Breast epithelium (tissue), 4 donors: ENCODE data around the gene MT1E. TPM values are rescaled to one million over a fixed set of nuclear protein-coding genes. Genes with fewer than 3 reads are reported as not detected.
A peak's percentile ranks its signal among the peaks of the same experiment; 100 is the strongest.

Experiments
- DNase-seq, 2 donors: peaks; one replicate each; pipeline ENCODE4 v3.0.0-alpha.2; 2019; ENCODE audit warnings: low spot score in 2 of 2
- H3K27ac ChIP-seq, 2 donors: fragments of 200-600 bp; sonication (generic) in 1 of 2; one replicate each; pipeline ENCODE4 v1.5.1; 2016 to 2019; ENCODE audit warnings: mild to moderate bottlenecking in 1 of 2
- H3K27me3 ChIP-seq, 2 donors: fragments of 200-600 bp; sonication (generic) in 1 of 2; one replicate each; pipeline versions ENCODE4 v1.5.1 to v1.6.0; 2017 to 2019; ENCODE audit warnings: control low read depth in 1 of 2, mild to moderate bottlenecking in 1 of 2
- H3K36me3 ChIP-seq: fragments of 200-600 bp; one replicate; pipeline ENCODE4 v1.5.1; 2019
- H3K4me1 ChIP-seq, 2 donors: fragments of 200-600 bp; sonication (generic); one replicate each; pipeline ENCODE4 v1.5.1; 2016 to 2019; ENCODE audit warnings: control low read depth in 1 of 2
- H3K4me3 ChIP-seq, 3 donors: fragments of 200-600 bp; sonication (generic); 1 replicate in 2 of 3; 2 replicates in 1 of 3; pipeline ENCODE4 v1.5.1; 2016 to 2019; ENCODE audit warnings: mild to moderate bottlenecking in 3 of 3, moderate library complexity in 2 of 3
- H3K9me3 ChIP-seq, 2 donors: fragments of 200-600 bp; sonication (generic) in 1 of 2; one replicate each; pipeline ENCODE4 v1.5.1; 2016 to 2019; ENCODE audit warnings: control low read depth in 1 of 2
- CTCF ChIP-seq, 3 donors: fragments of 450-650 bp; IDR thresholded peaks; one replicate each; pipeline ENCODE4 v1.5.1; 2016 to 2017; ENCODE audit warnings: antibody characterized with exemption in 3 of 3, mild to moderate bottlenecking in 3 of 3, moderate library complexity in 3 of 3
- POLR2A ChIP-seq: fragments of 450-650 bp; IDR thresholded peaks from one replicate; pipeline ENCODE4 v1.6.1; 2016; ENCODE audit warnings: antibody characterized with exemption, mild to moderate bottlenecking, moderate library complexity
- POLR2AphosphoS5 ChIP-seq, 3 donors: sonication (generic); formaldehyde crosslinking; IDR thresholded peaks; one replicate each; pipeline ENCODE4 v1.6.1; 2017; ENCODE audit warnings: antibody characterized with exemption in 3 of 3
- intact Hi-C: fragments of 100-400 bp; cut with DNase I; formaldehyde crosslinking; loops from one replicate; pipeline ENCODE4 v1.15.1; 2023; ENCODE audit warnings: low total_unique reads
- total RNA-seq, 3 donors: library from RNA; depleted of rRNA; stranded (reverse); fragments of >200 nt; gene quantifications; one replicate each; pipeline ENCODE4 v1.1.0, GENCODE V29; 2016

MT1E gene
- total RNA-seq, 3 donors from 2014 or later: 284 to 698 (median 513) TPM

DNA sequence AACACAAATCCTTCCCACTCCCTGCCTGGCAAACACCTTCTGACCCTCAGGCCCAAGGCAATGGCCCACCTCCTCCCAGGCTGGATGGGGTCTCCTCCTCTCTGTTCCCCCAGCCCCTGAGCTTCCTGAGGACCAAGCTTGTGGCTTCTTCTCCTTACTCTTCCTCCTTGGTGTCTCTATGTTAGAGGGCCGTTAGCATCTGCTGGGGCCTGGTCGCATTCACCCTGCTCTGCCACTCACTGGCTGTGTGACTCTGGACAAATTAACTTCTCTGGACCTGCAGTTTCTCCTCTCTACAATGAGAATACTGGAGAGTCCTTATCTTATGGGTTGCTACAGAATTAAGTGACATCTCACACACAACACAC lies 17.9 kb upstream of the MT1E start:
- DNase-seq: no peak
- TF ChIP-seq POLR2AphosphoS5 (IDR thresholded peaks at IDR 0.05) (no peak), POLR2A (no peak), CTCF (IDR thresholded peaks at IDR 0.05) (no peak)
- peak overlapping the region; percentile 96 to 99 for H3K27ac ChIP-seq
- intact Hi-C loops: no loop called here
- no peaks in the 10 kb centered on the region for H3K27me3 ChIP-seq
- H3K4me3 ChIP-seq: peak overlapping the region; percentile 78 to 86 (median 83)
- H3K4me1 ChIP-seq: peaks cover 18 to 19% of the 10 kb centered on the region in 2 donors
- no peaks in the 10 kb centered on the region for H3K36me3 ChIP-seq
- no peaks in the 10 kb centered on the region for H3K9me3 ChIP-seq

DNA sequence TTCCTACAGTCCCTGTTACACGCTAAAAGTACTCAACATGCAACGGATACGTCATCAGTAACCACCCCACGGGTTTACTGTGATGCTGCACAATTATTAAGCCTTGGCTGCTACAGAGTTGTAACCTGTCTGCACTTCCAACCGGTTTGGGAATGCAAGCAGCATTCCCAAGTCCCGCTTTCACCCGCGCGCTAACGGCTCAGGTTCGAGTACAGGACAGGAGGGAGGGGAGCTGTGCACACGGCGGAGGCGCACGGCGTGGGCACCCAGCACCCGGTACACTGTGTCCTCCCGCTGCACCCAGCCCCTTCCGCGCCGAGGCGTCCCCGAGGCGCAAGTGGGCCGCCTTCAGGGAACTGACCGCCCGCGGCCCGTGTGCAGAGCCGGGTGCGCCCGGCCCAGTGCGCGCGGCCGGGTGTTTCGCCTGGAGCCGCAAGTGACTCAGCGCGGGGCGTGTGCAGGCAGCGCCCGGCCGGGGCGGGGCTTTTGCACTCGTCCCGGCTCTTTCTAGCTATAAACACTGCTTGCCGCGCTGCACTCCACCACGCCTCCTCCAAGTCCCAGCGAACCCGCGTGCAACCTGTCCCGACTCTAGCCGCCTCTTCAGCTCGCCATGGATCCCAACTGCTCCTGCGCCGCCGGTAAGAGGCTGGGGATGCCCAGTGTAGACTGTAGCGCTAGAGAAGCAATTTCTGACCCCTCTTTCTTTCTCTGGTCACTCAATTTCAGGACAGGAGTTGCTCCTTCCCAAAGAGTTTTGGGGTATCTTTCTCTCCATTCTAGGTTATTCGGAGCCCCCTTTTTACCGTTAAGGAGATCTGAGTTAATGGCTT lies 17.3 kb upstream of the MT1E start, which contains the start of gene MT2A:
Gene MT2A (plus strand): TSS at position 542 of the 833 bp plus-strand sequence. CDS start 72 bp downstream, at position 614.
- H3K36me3 ChIP-seq: no peaks in the 10 kb centered on the region
- H3K9me3 ChIP-seq: no peaks in the 10 kb centered on the region
- no peaks in the 10 kb centered on the region for H3K27me3 ChIP-seq
- TF ChIP-seq CTCF (IDR thresholded peaks at IDR 0.05) (no peak), POLR2A (peak; percentile 61), POLR2AphosphoS5 (IDR thresholded peaks at IDR 0.05) (peak; percentile 76 to 97 (median 88))
- H3K4me3 ChIP-seq: peak within 1 kb of the TSS; percentile 78 to 86 (median 83)
- H3K4me1 ChIP-seq: peaks cover 18 to 19% of the 10 kb centered on the region in 2 donors
- intact Hi-C loops: no loop called here
- peak; percentile 94 to 95 for DNase-seq
- peak within 1 kb of the TSS; percentile 96 to 99 for H3K27ac ChIP-seq

DNA sequence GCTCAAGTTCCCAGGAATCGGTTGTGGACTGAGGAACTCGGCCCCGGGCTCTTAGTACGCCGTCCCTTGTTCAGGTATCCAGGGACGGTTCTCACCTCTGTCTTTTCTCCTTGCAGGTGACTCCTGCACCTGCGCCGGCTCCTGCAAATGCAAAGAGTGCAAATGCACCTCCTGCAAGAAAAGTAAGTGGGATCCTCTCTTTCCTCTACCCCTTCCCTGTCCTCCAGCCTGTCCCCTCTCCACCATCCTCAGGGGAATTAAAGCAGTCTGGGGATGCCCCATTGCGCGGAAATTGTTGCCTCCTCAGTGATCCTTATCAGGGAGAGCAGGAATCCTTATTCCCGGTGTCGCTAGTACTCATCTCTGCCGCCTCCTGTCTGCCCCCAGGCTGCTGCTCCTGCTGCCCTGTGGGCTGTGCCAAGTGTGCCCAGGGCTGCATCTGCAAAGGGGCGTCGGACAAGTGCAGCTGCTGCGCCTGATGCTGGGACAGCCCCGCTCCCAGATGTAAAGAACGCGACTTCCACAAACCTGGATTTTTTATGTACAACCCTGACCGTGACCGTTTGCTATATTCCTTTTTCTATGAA lies 16.6 kb upstream of the MT1E start:
- DNase-seq: no peak
- Histone ChIP-seq H3K27ac (peak overlapping the region; percentile 96 to 99), H3K4me1 (peaks cover 18 to 19% of the 10 kb centered on the region in 2 donors), H3K4me3 (peak overlapping the region; percentile 78 to 86 (median 83)), H3K27me3 (no peaks in the 10 kb centered on the region), H3K36me3 (no peaks in the 10 kb centered on the region), H3K9me3 (no peaks in the 10 kb centered on the region)
- TF ChIP-seq POLR2A (no peak), CTCF (IDR thresholded peaks at IDR 0.05) (no peak), POLR2AphosphoS5 (IDR thresholded peaks at IDR 0.05) (peak in 1 of 3 donors; percentile 67)
- intact Hi-C loops: no loop called here

GRCh38 chr16:56609463-56609921 lies 16.1 kb upstream of the MT1E start:
- Histone ChIP-seq H3K4me3 (peak overlapping the region; percentile 78 to 86 (median 83)), H3K27me3 (no peaks in the 10 kb centered on the region), H3K4me1 (peaks cover 18 to 19% of the 10 kb centered on the region in 2 donors), H3K9me3 (no peaks in the 10 kb centered on the region), H3K27ac (peak overlapping the region; percentile 96 to 99), H3K36me3 (no peaks in the 10 kb centered on the region)
- peak in 1 of 2 donors; percentile 60 for DNase-seq
- TF ChIP-seq POLR2A (peak; percentile 11), CTCF (IDR thresholded peaks at IDR 0.05) (no peak), POLR2AphosphoS5 (IDR thresholded peaks at IDR 0.05) (peak in 2 of 3 donors; percentile 7 to 75)
- intact Hi-C loops: no loop called here
